Measurements from ENCODE around the gene ASMT.

The ASMT gene

DNA sequence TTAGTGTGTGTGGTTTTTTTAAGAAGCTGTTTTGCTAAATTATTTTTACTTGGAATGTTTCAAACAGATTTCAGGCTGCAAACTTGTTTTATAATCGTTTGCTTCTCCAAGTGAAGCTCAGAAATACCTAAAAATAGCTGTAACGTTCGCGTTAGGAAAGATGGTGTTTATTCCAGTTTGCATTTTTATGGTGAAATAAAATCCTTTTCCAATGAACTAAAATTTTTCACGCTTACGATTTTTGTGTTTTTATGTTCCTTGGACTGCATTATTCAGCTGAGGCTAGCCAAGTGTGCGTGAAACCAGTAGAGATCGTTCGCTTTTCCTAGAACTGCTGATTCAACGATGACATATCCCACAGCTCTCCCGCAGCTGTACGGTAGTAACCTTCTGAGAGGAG lies 12.6 kb upstream of the ASMT start:
- DNase-seq (ENCODE audit: low read depth): no peak
- TF ChIP-seq, protein P1, sequence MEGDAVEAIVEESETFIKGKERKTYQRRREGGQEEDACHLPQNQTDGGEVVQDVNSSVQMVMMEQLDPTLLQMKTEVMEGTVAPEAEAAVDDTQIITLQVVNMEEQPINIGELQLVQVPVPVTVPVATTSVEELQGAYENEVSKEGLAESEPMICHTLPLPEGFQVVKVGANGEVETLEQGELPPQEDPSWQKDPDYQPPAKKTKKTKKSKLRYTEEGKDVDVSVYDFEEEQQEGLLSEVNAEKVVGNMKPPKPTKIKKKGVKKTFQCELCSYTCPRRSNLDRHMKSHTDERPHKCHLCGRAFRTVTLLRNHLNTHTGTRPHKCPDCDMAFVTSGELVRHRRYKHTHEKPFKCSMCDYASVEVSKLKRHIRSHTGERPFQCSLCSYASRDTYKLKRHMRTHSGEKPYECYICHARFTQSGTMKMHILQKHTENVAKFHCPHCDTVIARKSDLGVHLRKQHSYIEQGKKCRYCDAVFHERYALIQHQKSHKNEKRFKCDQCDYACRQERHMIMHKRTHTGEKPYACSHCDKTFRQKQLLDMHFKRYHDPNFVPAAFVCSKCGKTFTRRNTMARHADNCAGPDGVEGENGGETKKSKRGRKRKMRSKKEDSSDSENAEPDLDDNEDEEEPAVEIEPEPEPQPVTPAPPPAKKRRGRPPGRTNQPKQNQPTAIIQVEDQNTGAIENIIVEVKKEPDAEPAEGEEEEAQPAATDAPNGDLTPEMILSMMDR (IDR thresholded peaks at IDR 0.05; ENCODE audit: control insufficient read depth, extremely low read depth, insufficient read depth): no peak
- H3K4me3 ChIP-seq (ENCODE audit: low read depth, low read length): no peak overlapping the region

DNA sequence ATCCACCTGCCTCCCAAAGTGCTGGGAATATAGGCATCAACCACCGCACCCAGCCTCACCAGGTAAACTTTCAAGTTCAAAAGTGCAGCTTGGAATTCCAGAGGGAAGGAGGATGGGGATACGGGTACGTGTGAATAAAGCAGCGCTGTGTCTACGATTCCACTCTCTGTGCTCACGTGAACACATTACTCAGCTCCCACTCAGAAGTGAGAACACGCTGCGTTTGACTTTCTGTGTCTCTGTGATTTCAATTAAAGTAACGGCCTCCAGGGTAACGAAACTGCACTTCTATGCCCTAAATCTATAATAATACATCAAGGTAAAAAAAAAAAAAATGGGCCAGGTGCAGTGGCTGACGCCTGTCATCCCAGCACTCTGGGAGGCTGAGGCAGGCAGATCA lies 8.4 kb upstream of the ASMT start:
- H3K4me3 ChIP-seq (ENCODE audit: low read depth, low read length): no peak overlapping the region
- TF ChIP-seq, protein P1 (IDR thresholded peaks at IDR 0.05; ENCODE audit: control insufficient read depth, extremely low read depth, insufficient read depth): no peak
- DNase-seq (ENCODE audit: low read depth): no peak

DNA sequence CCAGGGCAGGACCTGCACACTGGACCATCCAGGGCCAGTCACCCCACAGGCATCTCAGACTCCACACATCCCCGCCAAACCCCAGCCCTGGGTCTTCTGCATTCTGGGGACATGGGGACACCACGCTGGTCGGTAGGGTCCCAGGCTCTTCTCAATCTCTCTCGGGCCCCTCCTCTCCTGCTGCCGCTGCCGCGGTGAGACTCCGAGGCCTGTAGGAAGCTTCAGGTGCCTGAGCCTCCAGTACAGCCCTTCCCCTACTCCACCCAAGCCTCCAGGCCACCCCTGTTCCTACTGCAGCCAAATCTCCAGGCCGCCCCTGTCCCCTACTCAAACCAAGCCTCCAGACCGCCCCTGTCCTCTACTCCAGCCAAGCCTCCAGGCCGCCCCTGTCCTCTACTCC lies 5.5 kb upstream of the ASMT start:
- DNase-seq (ENCODE audit: low read depth): no peak
- TF ChIP-seq, protein P1 (IDR thresholded peaks at IDR 0.05; ENCODE audit: control insufficient read depth, extremely low read depth, insufficient read depth): no peak
- no peak overlapping the region for H3K4me3 ChIP-seq (ENCODE audit: low read depth, low read length)

DNA sequence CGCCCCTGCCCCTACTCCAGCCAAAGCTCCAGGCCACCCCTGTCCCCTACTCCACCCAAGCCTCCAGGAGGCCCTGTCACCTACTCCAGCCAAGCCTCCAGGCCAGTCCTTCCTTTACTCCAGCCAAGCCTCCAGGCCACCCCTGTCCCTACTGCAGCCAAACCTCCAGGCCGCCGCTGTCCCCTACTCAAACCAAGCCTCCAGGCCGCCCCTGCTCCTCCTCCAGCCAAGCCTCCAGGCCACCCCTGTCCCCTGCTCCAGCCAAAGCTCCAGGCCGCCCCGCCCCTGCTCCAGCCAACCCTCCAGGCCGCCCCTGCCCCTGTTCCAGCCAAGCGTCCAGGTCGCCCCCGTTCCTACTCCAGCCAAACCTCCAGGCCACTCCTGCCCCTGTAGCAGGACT lies 5.1 kb upstream of the ASMT start:
- H3K4me3 ChIP-seq (ENCODE audit: low read depth, low read length): no peak overlapping the region
- TF ChIP-seq, protein P1 (IDR thresholded peaks at IDR 0.05; ENCODE audit: control insufficient read depth, extremely low read depth, insufficient read depth): no peak
- DNase-seq (ENCODE audit: low read depth): no peak

DNA sequence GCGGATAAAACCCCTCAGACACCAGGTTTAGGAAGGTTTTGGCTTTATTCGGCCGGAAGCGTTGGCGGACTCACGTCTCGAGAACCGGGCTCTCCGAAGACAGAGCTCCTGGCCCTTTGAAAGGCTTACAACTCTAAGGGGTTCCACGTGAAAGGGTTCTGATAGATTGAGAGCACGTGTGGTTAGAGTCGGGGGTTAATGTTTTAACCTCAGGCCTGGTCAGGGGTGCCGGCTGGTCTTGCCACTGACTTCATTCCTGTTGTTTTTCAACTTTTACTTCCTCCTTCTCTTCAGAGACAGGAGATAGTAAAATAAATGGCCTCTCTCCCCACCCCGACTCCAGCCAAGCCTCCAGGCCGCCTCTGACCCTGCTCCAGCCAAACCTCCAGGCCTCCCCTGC lies 4.7 kb upstream of the ASMT start:
- DNase-seq (ENCODE audit: low read depth): no peak

DNA sequence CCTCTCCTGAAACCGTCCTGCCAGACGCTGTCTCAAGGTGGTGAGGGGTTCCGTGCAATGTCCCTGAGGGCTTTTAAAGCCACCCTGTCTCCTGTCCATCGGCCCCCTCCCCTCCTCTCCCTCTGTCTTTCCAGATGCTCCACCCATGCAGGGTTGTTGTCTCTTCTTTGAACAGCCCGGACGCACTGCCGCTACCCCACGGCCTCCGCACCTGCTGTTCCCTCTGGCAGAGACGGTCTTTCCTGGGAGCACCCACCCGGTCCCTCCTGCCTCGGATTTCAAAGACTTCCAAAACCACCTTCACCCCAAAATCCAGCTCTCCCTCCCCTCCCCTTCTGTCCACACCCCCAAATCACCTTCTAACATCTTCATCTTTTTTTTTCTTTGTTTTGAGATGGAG lies 4.1 kb upstream of the ASMT start:
- DNase-seq (ENCODE audit: low read depth): no peak
- H3K4me3 ChIP-seq (ENCODE audit: low read depth, low read length): no peak overlapping the region
- TF ChIP-seq, protein P1 (IDR thresholded peaks at IDR 0.05; ENCODE audit: control insufficient read depth, extremely low read depth, insufficient read depth): no peak

More for the DNA sequence above, 4.7 kb upstream of the ASMT start:
- no peak overlapping the region for H3K4me3 ChIP-seq (ENCODE audit: low read depth, low read length)
- TF ChIP-seq, protein P1 (IDR thresholded peaks at IDR 0.05; ENCODE audit: control insufficient read depth, extremely low read depth, insufficient read depth): no peak

DNA sequence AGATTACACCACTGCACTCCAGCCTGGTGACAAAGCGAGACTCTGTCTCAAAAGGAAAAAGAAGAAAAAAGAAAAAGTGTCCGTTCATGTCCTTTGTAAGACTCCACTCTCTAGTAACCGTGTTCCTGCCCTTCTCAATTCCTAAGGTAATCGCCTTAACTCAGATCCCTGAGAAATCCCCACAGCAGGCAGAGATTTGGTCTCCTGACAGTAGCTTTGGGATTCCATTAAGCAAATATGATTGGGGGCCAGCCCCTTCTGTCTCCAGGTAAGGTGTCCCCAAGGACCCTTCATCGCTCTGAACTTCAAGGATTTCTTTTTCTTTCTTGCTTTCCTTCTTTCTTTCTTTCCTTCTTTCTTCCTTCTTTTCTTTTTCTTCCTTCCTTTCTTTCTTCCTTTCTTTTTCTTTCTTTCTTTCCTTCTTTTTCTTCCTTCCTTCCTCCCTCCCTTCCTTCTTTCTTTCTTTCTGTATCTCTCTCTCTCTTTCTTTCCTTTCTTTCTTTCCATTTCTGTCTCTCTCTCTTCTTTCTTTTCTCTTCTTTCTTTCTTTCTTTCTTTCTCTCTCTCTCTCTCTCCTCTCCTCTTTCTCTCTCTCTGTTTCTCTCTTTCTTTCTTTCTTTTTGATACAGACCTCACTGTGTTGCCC lies 2.1 kb upstream of the ASMT start:
- DNase-seq (ENCODE audit: low read depth): no peak
- TF ChIP-seq, protein P1 (IDR thresholded peaks at IDR 0.05; ENCODE audit: control insufficient read depth, extremely low read depth, insufficient read depth): no peak
- H3K4me3 ChIP-seq (ENCODE audit: low read depth, low read length): no peak overlapping the region
